Testis (tissue), 2 donors: ENCODE results near the gene TMEM14C.

Source experiments
- CTCF ChIP-seq, 3 experiments: fragments of 450-650 bp in 2 of 3; fragments of 200-600 bp in 1 of 3; sonication (generic) in 1 of 3; IDR thresholded peaks; one replicate each; pipeline ENCODE4 v1.5.1; 2016 to 2019; ENCODE audit warnings: antibody characterized with exemption in 3 of 3, mild to moderate bottlenecking in 2 of 3, moderate library complexity in 1 of 3
- POLR2A ChIP-seq: fragments of 450-650 bp; IDR thresholded peaks from one replicate; pipeline ENCODE4 v1.6.1; 2017; ENCODE audit warnings: antibody characterized with exemption, mild to moderate bottlenecking, moderate library complexity

- no peak for TF ChIP-seq CTCF (IDR thresholded peaks at IDR 0.05)
- TF ChIP-seq POLR2A = no peak
Observed at GRCh38 chr6:10736731-10737130, 13.9 kb downstream of the TMEM14C start.
